Fibroblast of lung (primary cell): Measurements from ENCODE around the gene IFIT5.

Experiments used
- EZH2 ChIP-seq: IDR thresholded peaks from 2 replicates; pipeline ENCODE4 v1.5.1; 2012; ENCODE audit warnings: low read length, control low read depth, mild to moderate bottlenecking; ENCODE audit errors: missing control alignments
- TF ChIP-seq, protein P1 (sequence below), 2 donors: IDR thresholded peaks in 1 of 2; conservative IDR thresholded peaks in 1 of 2; 1 replicate in 1 of 2; 2 replicates in 1 of 2; pipeline ENCODE4 v1.5.1; 2011 to 2012; ENCODE audit warnings: low read length in 2 of 2, control low read depth in 1 of 2, inconsistent platforms in 1 of 2, low read depth in 1 of 2, mild to moderate bottlenecking in 1 of 2

DNA sequence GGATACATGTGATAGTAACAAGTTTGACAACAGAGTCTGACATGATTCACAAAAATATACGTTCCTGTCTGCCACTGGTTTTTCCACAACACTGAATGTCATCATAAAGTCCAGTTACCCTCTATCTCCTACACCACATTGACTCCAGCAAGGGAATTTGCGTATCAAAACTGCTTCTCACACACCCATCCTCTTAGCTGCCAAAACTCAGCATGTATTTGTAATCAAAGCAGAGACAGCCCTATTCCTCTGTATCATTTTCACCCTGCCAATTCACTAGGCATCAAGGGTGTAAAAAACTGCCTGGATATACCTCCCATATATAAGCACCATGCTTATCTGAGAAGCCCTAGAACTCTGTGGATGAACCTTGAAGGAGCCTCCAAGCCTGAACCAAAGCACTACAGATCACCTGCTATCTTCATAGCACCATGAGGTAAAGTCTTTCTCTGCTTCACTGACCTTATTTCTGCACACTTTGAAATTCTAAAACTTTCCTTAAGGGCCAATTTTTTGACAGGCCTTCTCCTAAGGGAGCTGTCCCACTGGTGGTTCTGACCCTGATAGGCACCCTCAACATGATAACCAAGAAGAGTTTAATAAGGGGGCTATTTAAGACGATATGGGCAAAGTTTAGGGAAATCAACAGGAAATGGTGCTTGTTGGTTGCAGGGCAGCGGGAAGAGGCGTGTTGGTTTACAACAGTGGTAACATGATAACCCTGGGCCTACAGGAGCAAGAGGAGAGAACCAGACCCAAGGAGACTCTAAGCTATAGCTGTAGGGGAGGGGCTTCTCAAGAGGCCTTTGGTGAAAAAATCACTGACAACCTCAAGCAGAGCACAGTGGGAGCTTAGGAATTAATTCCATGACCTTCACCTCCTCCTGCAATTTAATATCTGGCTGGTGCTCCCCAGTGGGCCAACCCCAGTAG is 36.4 kb upstream of the IFIT5 start, which contains the start of gene IFIT1B:
- TF ChIP-seq, protein P1, sequence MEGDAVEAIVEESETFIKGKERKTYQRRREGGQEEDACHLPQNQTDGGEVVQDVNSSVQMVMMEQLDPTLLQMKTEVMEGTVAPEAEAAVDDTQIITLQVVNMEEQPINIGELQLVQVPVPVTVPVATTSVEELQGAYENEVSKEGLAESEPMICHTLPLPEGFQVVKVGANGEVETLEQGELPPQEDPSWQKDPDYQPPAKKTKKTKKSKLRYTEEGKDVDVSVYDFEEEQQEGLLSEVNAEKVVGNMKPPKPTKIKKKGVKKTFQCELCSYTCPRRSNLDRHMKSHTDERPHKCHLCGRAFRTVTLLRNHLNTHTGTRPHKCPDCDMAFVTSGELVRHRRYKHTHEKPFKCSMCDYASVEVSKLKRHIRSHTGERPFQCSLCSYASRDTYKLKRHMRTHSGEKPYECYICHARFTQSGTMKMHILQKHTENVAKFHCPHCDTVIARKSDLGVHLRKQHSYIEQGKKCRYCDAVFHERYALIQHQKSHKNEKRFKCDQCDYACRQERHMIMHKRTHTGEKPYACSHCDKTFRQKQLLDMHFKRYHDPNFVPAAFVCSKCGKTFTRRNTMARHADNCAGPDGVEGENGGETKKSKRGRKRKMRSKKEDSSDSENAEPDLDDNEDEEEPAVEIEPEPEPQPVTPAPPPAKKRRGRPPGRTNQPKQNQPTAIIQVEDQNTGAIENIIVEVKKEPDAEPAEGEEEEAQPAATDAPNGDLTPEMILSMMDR (conservative IDR thresholded peaks at IDR 0.05 in 1 of 2, IDR thresholded peaks at IDR 0.05 in 1 of 2; ENCODE audit: low read depth in 1 of 2, low read length in 2 of 2): no peak
- TF ChIP-seq EZH2: no peak
